Measurements from ENCODE around the gene SYPL1.

The SYPL1 gene

GRCh38 chr7:106121189-106121810 lies 9.2 kb upstream of the SYPL1 start:
- DNase-seq = no peak

- DNase-seq = no peak
Observed at GRCh38 chr7:106120500-106120899, 8.4 kb upstream of the SYPL1 start.

- DNase-seq = no peak
Observed at GRCh38 chr7:106119719-106120118, 7.6 kb upstream of the SYPL1 start.

GRCh38 chr7:106117786-106118544 lies 5.9 kb upstream of the SYPL1 start:
- DNase-seq = no peak

- DNase-seq = no peak
Observed at GRCh38 chr7:106116161-106116704, 4.1 kb upstream of the SYPL1 start.

GRCh38 chr7:106114716-106115383 lies 2.7 kb upstream of the SYPL1 start:
- DNase-seq = no peak

GRCh38 chr7:106112972-106113421 lies 885 bp upstream of the SYPL1 start:
- DNase-seq = no peak

GRCh38 chr7:106111655-106112117 lies 426 bp downstream of the SYPL1 start:
- peak; percentile 40 for DNase-seq

GRCh38 chr7:106110885-106111654 lies 1.0 kb downstream of the SYPL1 start:
- no peak for DNase-seq

GRCh38 chr7:106110238-106110560 lies 1.9 kb downstream of the SYPL1 start:
- DNase-seq = no peak

- DNase-seq = no peak
Observed at GRCh38 chr7:106109521-106110237, 2.4 kb downstream of the SYPL1 start.

- no peak for DNase-seq
Observed at GRCh38 chr7:106108991-106109390, 3.1 kb downstream of the SYPL1 start.

- DNase-seq = no peak
Observed at GRCh38 chr7:106104721-106105260, 7.3 kb downstream of the SYPL1 start.

- no peak for DNase-seq
Observed at GRCh38 chr7:106102387-106102966, 9.6 kb downstream of the SYPL1 start.

- no peak for DNase-seq
Observed at GRCh38 chr7:106101726-106102125, 10.4 kb downstream of the SYPL1 start.

GRCh38 chr7:106100863-106101629 lies 11.1 kb downstream of the SYPL1 start:
- no peak for DNase-seq

GRCh38 chr7:106099539-106099938 lies 12.6 kb downstream of the SYPL1 start:
- no peak for DNase-seq

GRCh38 chr7:106098889-106099288 lies 13.2 kb downstream of the SYPL1 start:
- DNase-seq = no peak

GRCh38 chr7:106095634-106096033 lies 16.5 kb downstream of the SYPL1 start:
- no peak for DNase-seq

- no peak for DNase-seq
Observed at GRCh38 chr7:106094780-106095179, 17.3 kb downstream of the SYPL1 start.

GRCh38 chr7:106092204-106092603 lies 19.9 kb downstream of the SYPL1 start:
- no peak for DNase-seq

Data from T-helper 9 cell (primary cell).